CD4-positive, alpha-beta T cell treated with Interleukin-17A for 1 hour (primary cell): Measurements from ENCODE around the gene TEX14.

Experiments used
- DNase-seq: peaks from one replicate; pipeline ENCODE4 v3.0.0-alpha.2; 2020

TEX14 gene

GRCh38 chr17:58516644-58517377, 175.0 kb downstream of the TEX14 start:
- no peak for DNase-seq

- DNase-seq, result no peak
Observed at GRCh38 chr17:58515286-58515685, 176.6 kb downstream of the TEX14 start.

DNA sequence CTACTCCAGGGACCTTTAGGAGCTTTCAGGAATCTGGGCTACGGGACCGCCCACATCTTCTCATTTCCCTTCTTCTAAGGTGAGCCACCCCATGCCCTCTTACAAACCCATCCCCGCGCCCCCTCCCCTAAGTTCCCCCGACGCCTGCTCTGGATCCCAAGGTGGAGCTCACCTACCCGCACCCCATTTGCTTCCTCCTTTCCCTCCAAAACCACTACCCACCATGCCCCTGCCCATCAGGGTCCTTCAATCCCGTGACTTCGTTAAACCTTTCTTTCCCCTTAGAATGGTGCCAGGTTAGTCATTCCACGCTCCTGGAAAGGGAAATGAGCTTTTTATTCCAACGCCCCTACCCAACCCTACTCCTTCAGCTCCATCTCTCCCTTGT, 177.1 kb downstream of the TEX14 start:
- DNase-seq, result no peak

DNA sequence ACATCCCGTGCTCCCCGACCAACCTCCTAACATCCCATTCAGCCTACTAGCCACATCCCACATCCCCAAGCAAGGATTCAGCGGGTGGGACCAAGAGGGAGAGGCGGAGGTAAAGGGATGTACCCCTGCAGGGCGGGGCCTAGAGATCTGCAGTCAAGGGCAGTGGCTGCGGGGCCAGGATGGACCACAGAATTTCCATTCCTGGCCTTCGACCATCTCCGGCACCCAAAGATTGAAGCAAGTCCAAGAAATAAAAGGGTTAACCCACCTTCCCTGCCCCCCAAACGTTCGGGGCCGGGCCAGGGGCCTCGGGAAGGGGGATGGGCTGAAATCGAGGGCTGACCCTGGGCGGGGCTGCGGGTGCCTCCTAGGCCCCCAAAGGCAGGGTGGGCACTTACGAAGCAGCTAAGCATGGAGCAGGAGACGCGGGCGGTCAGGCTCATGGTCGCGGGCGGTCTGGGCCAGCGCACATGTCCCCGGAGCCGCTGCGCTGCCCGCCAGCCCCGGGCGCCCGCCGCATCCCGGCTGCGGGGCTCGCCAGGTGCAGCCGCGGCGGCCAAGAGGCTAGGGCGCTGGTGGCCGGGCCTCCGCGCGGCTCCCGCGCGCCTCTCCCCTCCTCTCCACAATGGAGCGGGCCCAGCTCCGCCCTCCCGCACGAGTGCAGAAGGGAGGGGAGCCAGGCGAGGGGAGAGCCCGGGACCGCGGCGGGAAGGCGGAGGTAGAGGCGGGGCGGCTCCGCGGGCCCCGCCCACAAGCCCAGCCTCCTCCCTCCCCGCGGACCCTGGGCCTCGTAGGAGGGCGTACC, 177.7 kb downstream of the TEX14 start, which contains the start of gene MTMR4:
Gene MTMR4 (minus strand): TSS at position 674 of the 805 bp plus-strand sequence. CDS start 231 bp downstream, at position 443.
- peak; percentile 79 for DNase-seq

GRCh38 chr17:58513267-58513964, 178.4 kb downstream of the TEX14 start:
- DNase-seq, result peak; percentile 40

DNA sequence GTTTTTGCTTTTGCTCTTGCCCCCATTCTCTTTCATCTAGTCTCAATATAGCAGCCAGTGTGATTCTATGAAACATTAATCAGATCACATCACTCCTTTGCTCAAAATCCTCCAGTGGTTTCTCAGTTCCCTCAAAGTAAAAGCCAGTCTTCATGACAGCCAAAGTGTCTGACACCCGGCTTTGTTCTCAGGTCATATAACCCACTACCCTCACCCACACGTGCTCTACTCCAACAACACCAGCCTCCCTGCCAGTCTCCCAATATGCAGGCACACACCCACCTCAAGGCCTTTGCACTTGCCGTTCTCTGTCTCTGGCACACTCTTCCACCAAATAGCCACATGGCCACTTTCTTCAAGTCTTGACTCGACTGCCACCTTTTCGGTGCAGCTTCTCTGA, 181.8 kb downstream of the TEX14 start:
- DNase-seq, result no peak

- no peak for DNase-seq
Observed at GRCh38 chr17:58508341-58509067, 183.3 kb downstream of the TEX14 start.

GRCh38 chr17:58507123-58507634, 184.7 kb downstream of the TEX14 start:
- DNase-seq, result no peak
